ENCODE measurements around the gene RETREG2. TPM values are rescaled to one million over a fixed set of nuclear protein-coding genes. Genes with fewer than 3 reads are reported as not detected.

The RETREG2 gene
- total RNA-seq, 2 donors from 2014 or later = 43.4 to 46.0 TPM

DNA sequence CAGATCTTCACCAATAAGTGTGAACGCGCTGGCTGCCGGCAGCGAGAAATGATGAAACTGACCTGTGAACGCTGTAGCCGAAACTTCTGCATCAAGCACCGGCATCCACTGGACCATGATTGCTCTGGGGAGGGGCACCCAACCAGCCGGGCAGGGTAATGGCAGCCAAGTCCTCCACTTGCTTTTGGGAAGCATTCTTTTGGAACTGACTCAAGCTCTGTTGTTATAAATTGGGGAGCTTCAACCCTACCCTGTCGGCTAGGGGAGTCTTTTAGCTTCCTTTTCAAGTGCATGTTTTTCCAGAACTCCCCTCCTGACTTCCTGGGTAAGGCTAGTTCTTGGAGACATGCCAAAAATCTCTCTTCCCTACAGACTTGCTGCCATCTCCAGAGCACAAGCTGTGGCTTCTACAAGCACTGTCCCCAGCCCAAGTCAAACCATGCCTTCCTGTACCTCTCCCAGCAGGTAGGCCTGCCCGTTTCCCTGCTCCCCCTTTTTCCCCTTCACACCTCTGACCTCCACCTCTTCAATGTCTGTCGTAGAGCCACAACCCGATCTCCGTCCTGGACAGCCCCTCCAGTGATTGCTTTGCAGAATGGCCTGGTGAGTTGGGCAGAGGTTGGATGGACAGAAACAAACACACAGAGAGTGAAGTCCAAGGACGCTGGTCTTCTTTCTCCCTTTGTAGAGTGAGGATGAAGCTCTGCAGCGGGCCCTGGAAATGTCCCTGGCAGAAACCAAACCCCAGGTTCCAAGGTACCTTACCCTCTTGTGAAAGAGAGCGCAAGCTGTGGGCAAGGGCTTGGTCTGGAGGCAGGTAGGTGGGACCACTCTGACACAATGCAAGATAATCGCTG is 30.0 kb downstream of the RETREG2 start:
- no peak for DNase-seq
- intact Hi-C loops (cut with DNase I) = no loop called here
- ATAC-seq = no peak

DNA sequence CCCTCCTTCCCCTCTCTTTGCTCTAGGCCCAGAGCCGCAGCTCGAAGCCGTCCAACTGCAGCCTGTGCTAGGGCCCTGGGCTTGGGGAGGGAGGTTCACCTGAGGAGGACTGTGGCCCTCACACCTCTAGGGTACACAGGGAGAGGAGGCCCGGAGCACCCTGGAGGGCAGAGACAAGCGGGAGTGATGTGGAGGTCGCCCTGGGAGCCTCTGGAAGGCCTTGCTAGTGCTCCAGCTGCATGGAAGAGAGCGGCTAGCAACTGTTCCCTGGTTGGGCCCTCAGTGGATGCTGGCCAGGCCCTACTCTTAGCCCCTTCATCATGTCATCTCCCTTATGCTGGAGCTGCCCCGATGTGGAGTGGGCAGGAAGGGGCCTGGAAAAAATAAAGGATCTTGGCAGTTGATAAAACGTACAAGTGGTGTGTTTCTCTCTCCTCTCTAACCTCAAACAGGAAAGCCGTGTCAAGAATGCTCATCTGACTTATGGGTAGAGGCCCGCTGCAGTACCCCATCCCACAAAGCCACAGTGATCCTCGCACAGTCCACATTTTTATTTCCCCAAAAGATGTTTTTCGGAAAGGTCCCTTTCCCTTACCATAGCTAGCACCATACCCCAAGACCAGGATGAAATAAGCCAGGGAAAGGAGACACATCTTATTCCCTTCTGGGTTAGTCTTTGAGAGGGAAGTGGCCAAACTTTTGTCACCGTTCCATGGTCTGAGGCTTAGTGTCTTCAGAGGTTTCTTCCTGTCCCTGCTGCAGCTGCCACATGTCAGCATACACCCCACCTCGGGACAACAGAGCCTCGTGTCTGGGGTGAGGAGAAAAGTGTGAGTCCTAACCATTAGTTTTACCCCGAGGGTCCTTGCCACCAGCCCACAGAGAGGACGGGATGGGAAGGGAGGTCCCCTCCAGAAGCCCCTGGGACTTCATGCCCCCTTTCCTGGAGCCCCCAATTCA is 31.4 kb downstream of the RETREG2 start:
- ATAC-seq = no peak
- no peak for DNase-seq
- intact Hi-C loops (cut with DNase I) = no loop called here

GRCh38 chr2:219210196-219210885 is 32.3 kb downstream of the RETREG2 start:
- intact Hi-C loops (cut with DNase I) = no loop called here
- no peak for ATAC-seq
- no peak for DNase-seq

DNA sequence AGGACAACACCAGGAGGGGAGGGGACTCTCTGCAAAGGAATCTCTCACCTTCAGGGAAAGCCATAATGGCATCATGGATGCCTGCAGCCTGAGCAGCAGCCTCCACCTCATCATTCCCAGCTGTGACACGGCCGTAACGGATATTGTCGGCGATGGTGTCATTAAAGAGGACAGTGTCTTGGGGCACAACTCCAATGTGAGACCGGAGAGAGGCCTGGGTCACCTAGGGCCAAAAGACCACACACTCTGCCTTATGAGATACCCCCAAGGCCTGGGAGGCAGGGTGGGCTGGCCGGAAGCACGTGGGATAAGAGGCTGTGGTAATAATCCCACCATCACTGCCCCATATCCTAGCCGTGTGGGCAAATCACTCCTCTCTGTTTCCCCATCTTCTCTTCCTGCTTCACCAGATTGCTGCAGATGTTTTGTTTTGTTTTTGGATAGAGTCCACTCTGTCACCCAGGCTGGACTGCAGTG is 32.8 kb downstream of the RETREG2 start:
- ATAC-seq = no peak
- no peak for DNase-seq
- intact Hi-C loops (cut with DNase I) = no loop called here

DNA sequence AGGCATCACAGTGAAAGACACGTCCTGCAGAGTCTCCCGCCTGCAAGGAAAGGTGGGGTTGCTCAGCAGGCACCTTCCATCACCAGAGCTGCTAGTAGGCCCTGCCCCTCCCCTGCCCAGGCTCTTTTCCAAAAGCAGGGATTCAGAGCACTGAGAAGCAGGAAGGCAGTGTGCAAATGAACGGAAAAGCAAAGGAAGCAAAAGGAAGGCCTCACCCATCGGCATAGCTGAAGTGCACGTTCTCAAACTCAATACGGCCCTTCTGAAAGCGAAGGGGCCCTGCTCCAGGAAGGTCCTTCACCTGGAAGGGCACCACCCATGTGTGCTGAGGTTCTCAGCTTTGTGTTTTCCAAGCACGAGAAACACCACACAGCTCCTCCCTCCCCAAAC is 34.9 kb downstream of the RETREG2 start:
- no peak for ATAC-seq
- no peak for DNase-seq
- intact Hi-C loops (cut with DNase I) = no loop called here

DNA sequence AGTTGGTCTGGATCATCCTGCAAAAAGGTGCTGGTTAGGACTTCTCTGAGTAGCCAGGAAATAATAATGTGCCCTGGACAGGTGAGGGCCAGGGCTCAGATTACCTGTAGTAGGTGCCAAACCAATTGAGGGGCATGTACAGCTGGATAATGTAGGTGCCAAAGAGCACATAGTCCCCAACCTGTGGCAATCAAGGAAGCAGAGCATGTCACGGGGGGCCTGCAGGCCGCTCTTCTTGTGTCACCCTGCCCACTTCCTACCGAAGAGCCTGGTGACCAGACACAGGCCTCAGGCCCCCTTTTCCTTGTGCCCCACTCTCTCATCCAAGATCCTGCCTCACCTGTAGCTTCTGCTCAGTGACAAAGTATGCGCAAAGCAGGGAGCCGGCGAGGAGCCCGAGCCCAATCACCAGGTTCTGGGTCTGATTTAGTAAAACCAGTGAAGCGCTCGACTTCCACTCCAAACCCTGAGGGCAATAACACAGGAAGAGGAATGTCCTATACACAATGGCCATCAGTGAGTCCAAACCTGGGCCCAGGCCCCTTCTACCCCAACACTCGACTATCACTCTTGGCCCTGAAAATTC is 35.5 kb downstream of the RETREG2 start:
- ATAC-seq (no peak), DNase-seq (no peak)
- intact Hi-C loops (cut with DNase I) = no loop called here

- DNase-seq (no peak), ATAC-seq (no peak)
- intact Hi-C loops (cut with DNase I) = no loop called here
These were observed 36.1 kb downstream of the RETREG2 start for GRCh38 chr2:219214141-219214540.

DNA sequence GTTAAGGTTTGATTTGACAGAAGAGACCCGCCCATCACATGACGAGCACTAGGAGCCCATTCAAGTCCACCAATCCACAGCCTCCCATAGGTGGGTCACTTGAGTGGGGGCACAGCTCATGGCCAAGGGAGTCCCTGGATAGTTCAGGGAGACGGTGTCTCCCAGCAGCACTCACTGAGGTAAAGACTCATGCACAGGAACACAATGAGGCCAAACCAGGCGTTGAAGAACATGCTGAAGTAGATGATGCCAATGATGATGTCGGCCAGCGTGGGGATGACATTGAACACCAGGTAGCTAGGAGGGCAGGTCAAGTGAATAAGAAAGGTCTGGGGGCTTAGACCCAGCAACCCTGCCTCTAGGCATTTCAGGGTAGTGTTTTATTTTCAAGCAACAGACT is 36.7 kb downstream of the RETREG2 start:
- no peak for DNase-seq
- intact Hi-C loops (cut with DNase I) = loop anchor here (5.0 kb wide), 1 partner anchor 37 kb away; the partner anchor contains the start of genes CNPPD1 (in 2 of the 2) and RETREG2 (in 2 of the 2)
- ATAC-seq = no peak

GRCh38 chr2:219215871-219216534 is 37.9 kb downstream of the RETREG2 start:
- ATAC-seq (no peak), DNase-seq (no peak)
- intact Hi-C loops (cut with DNase I) = loop anchor here (5.0 kb wide), 1 partner anchor 39 kb away; the partner anchor contains the start of genes CNPPD1 (in 2 of the 2) and RETREG2 (in 2 of the 2)

GRCh38 chr2:219216535-219216915 is 38.5 kb downstream of the RETREG2 start:
- intact Hi-C loops (cut with DNase I) = loop anchor here (5.0 kb wide), 1 partner anchor 39 kb away; the partner anchor contains the start of genes CNPPD1 (in 2 of the 2) and RETREG2 (in 2 of the 2)
- no peak for DNase-seq
- ATAC-seq = no peak

GRCh38 chr2:219218217-219218731 is 40.2 kb downstream of the RETREG2 start:
- ATAC-seq (peak; percentile 60 to 69), DNase-seq (peak; percentile 77)
- intact Hi-C loops (cut with DNase I) = loop anchor here (5.0 kb wide), 1 partner anchor 41 kb away; the partner anchor contains the start of genes CNPPD1 (in 2 of the 2) and RETREG2 (in 2 of the 2)

DNA sequence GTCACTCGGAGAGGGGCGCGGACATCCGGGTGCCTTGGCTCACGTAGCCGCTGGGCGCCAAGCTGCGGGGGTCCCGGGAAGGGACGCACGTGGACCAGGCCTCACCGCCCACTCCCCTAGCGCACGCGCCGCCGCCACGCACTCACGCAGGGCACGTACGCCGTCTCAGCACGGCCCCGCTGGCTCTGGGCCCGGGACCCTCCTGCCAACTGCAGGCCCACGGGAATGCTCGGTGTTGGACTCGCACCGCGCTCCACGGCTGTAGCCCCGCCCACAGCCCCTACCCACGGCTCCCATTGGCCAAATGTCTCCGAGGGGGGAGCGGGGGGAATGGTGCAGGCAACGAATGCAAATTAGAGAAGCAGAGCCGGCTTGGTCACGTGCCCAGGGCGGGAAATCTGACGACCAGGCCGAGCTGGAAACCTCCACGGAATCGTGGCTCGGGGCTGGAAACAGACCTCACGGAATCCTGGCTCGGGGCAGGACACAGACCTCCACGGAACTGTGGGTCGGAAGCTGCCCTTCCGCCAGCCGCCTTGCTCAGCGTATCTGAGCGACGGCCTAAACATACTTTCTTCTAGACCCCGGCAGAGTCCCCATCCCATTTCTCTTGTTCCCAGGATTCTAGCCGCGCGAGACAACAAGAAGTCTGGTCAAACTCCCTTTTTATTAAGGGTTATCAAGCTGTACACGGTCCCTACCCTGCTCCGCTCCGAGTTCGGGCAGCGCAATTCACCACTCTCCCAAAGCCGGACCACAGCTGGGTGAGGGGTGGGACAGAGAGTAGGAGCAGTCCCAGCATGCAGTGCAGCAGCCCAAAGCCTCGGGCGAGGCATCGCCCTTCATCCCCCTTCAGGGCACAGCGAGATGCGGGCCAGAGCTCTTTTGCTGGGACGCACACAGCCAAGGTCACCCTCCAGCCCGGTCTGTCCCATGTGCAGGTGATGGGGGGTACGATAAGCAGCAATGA is 40.9 kb downstream of the RETREG2 start, which contains the start of gene ABCB6:
TSS of gene ABCB6 (minus strand) at position 227 of the 970 bp plus-strand sequence. CDS start 285 bp downstream, outside the sequence.
- ATAC-seq (peak; percentile 91), DNase-seq (peak; percentile 99)
- intact Hi-C loops (cut with DNase I) = loop anchor here (5.0 kb wide), 1 partner anchor 42 kb away; the partner anchor contains the start of genes CNPPD1 (in 2 of the 2) and RETREG2 (in 2 of the 2)

- intact Hi-C loops (cut with DNase I) = loop anchor here (5.0 kb wide), 1 partner anchor 43 kb away; the partner anchor contains the start of genes CNPPD1 (in 2 of the 2) and RETREG2 (in 2 of the 2)
- ATAC-seq (no peak), DNase-seq (no peak)
These were observed 41.9 kb downstream of the RETREG2 start for GRCh38 chr2:219219784-219220532.

- DNase-seq (no peak), ATAC-seq (no peak)
- intact Hi-C loops (cut with DNase I) = no loop called here
These were observed 42.8 kb downstream of the RETREG2 start for GRCh38 chr2:219220652-219221402.

All from left cardiac atrium (tissue), 4 donors.